HEK293 (cell line): ENCODE measurements around the gene NPPB.
A peak's percentile ranks its signal among the peaks of the same experiment; 100 is the strongest.

Source experiments
- CTCF ChIA-PET: fragments of 350-600 bp; formaldehyde crosslinking; extraction: SDS; loops from one replicate; lab custom pipeline; 2021; ENCODE audit warnings: antibody characterized with exemption; lab: Yijun Ruan, JAX
- POLR2A ChIA-PET: fragments of 300-600 bp; formaldehyde crosslinking; extraction: SDS; loops from one replicate; lab custom pipeline; 2020; ENCODE audit warnings: antibody characterized with exemption, inconsistent platforms; lab: Yijun Ruan, JAX
- H3K27ac ChIP-seq: fragments of 200-500 bp; sonication (Bioruptor generic); 2 replicates; pipeline ENCODE4 v1.5.1; 2014; ENCODE audit warnings: low read depth, low read length, control low read depth, inconsistent platforms; ENCODE audit errors: extremely low read depth
- H3K36me3 ChIP-seq, 2 experiments: fragments of 200-500 bp in 1 of 2; sonication (Bioruptor generic) in 1 of 2; 1 replicate in 1 of 2; 2 replicates in 1 of 2; pipeline ENCODE4 v1.5.1; 2014 to 2017; ENCODE audit warnings: inconsistent platforms in 2 of 2, low read length in 2 of 2; ENCODE audit not compliant: control insufficient read depth in 2 of 2, insufficient read depth in 1 of 2
- H3K4me1 ChIP-seq: fragments of 200-500 bp; sonication (Bioruptor generic); 2 replicates; pipeline ENCODE4 v1.5.1; 2014; ENCODE audit warnings: mild to moderate bottlenecking, low read length, inconsistent platforms; ENCODE audit not compliant: control insufficient read depth, insufficient read depth
- H3K4me3 ChIP-seq: 2 replicates; pipeline ENCODE4 v1.5.1; 2011; ENCODE audit warnings: low read depth, mild to moderate bottlenecking, control low read depth, low read length, moderate library complexity
- H3K9me3 ChIP-seq: fragments of 200-500 bp; sonication (Bioruptor generic); 2 replicates; pipeline ENCODE4 v1.5.1; 2014; ENCODE audit warnings: low read depth, low read length, inconsistent platforms; ENCODE audit not compliant: control insufficient read depth, insufficient read depth
- BCL11A ChIP-seq: fragments of 450-650 bp; formaldehyde crosslinking; IDR thresholded peaks from 2 replicates; pipeline ENCODE4 v1.5.1; 2016; ENCODE audit warnings: low read depth, missing biosample characterization, missing genetic modification characterization
- FEZF1 ChIP-seq: fragments of 450-650 bp; formaldehyde crosslinking; IDR thresholded peaks from 2 replicates; pipeline ENCODE4 v1.5.1; 2016; ENCODE audit warnings: missing biosample characterization, missing genetic modification characterization
- RBAK ChIP-seq: fragments of 450-650 bp; formaldehyde crosslinking; IDR thresholded peaks from 2 replicates; pipeline ENCODE4 v1.5.1; 2016; ENCODE audit warnings: missing biosample characterization, missing genetic modification characterization
- ZFP37 ChIP-seq: fragments of 450-650 bp; formaldehyde crosslinking; IDR thresholded peaks from 2 replicates; pipeline ENCODE4 v1.5.1; 2016; ENCODE audit warnings: missing biosample characterization, missing genetic modification characterization
- ZIC2 ChIP-seq: fragments of 450-650 bp; formaldehyde crosslinking; IDR thresholded peaks from 2 replicates; pipeline ENCODE4 v1.5.1; 2016; ENCODE audit warnings: missing biosample characterization, missing genetic modification characterization
- ZNF121 ChIP-seq: fragments of 450-650 bp; formaldehyde crosslinking; IDR thresholded peaks from 2 replicates; pipeline ENCODE4 v1.5.1; 2016; ENCODE audit warnings: missing biosample characterization, missing genetic modification characterization
- ZNF132 ChIP-seq: fragments of 450-650 bp; formaldehyde crosslinking; IDR thresholded peaks from 2 replicates; pipeline ENCODE4 v1.5.1; 2017; ENCODE audit warnings: missing biosample characterization, missing genetic modification characterization, borderline replicate concordance
- ZNF266 ChIP-seq: fragments of 450-650 bp; formaldehyde crosslinking; IDR thresholded peaks from 2 replicates; pipeline ENCODE4 v1.5.1; 2016; ENCODE audit warnings: missing biosample characterization, missing genetic modification characterization, low read depth
- ZNF341 ChIP-seq: fragments of 450-650 bp; formaldehyde crosslinking; IDR thresholded peaks from 2 replicates; pipeline ENCODE4; 2016; ENCODE audit warnings: low read depth, missing biosample characterization, missing genetic modification characterization
- ZNF501 ChIP-seq: fragments of 450-650 bp; formaldehyde crosslinking; IDR thresholded peaks from 2 replicates; pipeline ENCODE4 v1.5.1; 2016; ENCODE audit warnings: missing biosample characterization, missing genetic modification characterization
- ZNF629 ChIP-seq: fragments of 450-650 bp; formaldehyde crosslinking; IDR thresholded peaks from 2 replicates; pipeline ENCODE4 v1.5.1; 2017; ENCODE audit warnings: missing biosample characterization, missing genetic modification characterization
- TF ChIP-seq, protein P1 (sequence below): fragments of 450-650 bp; formaldehyde crosslinking; IDR thresholded peaks from 2 replicates; pipeline ENCODE4 v1.5.1; 2016; ENCODE audit warnings: missing biosample characterization, missing genetic modification characterization
- TF ChIP-seq, protein P2 (sequence below): fragments of 450-650 bp; formaldehyde crosslinking; IDR thresholded peaks from 2 replicates; pipeline ENCODE4 v1.5.1; 2016; ENCODE audit warnings: missing biosample characterization, missing genetic modification characterization
- TF ChIP-seq, protein P3 (sequence below): fragments of 450-650 bp; formaldehyde crosslinking; conservative IDR thresholded peaks from 2 replicates; pipeline ENCODE4 v1.5.1; 2016; ENCODE audit warnings: low read depth, missing biosample characterization, missing genetic modification characterization
- TF ChIP-seq, protein P4 (sequence below): fragments of 450-650 bp; formaldehyde crosslinking; IDR thresholded peaks from 2 replicates; pipeline ENCODE4 v1.5.1; 2016; ENCODE audit warnings: missing biosample characterization, missing genetic modification characterization, borderline replicate concordance

The NPPB gene

DNA sequence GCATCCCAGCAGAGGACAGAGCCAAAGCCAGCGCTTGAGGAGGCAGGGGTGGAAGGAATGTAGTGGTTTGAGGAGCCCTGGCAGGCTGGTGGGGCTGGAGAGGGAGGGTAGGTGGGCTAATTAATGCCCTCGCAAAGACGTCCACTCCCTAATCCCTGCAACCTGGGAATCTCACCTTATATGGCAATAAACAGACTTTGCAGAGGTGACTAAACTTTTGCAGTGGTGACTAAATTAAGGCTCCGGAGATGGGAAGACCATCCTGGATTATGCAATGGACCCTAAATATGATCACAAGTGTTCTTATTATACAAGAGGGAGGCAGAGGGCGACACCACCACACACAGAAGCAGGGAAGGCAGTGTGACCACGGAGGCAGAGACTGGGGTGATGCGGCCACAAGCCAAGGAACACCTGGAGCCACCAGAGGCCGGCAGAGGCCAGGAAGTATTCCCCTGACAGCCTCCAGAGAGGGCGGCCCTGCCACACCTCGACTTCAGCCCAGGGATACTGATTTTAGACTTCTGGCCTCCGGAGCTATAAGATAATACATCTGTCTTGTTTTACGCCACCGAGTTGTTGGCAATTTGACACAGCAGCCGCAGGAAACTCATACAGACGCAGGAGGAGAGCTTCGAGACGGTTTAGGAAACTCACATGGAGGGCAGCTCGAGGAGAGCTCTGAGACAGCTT is 23.1 kb upstream of the NPPB start:
- H3K4me3 ChIP-seq: no peak overlapping the region
- CTCF ChIA-PET: interaction anchor here (1.0 to 1.5 kb wide), 3 partner anchors 11 to 36 kb away, joined by 4 to 9 read pairs (median 7); no protein-coding TSS in a partner anchor
- H3K36me3 ChIP-seq: no peaks in the 10 kb centered on the region
- TF ChIP-seq ZFP37 (tag by site-specific recombination) (no peak), BCL11A (tag by site-specific recombination) (no peak), ZNF266 (tag by site-specific recombination) (no peak), ZNF629 (tag by site-specific recombination) (no peak), FEZF1 (tag by site-specific recombination) (no peak), ZNF132 (no peak), RBAK (tag by site-specific recombination) (no peak)
- TF ChIP-seq, protein P1, sequence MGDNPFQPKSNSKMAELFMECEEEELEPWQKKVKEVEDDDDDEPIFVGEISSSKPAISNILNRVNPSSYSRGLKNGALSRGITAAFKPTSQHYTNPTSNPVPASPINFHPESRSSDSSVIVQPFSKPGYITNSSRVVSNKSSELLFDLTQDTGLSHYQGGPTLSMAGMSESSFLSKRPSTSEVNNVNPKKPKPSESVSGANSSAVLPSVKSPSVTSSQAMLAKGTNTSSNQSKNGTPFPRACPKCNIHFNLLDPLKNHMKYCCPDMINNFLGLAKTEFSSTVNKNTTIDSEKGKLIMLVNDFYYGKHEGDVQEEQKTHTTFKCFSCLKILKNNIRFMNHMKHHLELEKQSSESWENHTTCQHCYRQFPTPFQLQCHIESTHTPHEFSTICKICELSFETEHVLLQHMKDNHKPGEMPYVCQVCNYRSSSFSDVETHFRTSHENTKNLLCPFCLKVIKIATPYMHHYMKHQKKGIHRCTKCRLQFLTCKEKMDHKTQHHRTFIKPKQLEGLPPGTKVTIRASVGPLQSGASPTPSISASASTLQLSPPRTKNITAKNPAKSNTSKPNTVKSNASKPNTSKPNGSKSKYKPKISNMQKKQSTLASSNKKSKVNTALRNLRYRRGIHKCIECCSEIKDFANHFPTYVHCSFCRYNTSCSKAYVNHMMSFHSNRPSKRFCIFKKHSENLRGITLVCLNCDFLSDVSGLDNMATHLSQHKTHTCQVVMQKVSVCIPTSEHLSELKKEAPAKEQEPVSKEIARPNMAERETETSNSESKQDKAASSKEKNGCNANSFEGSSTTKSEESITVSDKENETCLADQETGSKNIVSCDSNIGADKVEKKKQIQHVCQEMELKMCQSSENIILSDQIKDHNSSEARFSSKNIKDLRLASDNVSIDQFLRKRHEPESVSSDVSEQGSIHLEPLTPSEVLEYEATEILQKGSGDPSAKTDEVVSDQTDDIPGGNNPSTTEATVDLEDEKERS (tag by site-specific recombination): no peak
- TF ChIP-seq, protein P2, sequence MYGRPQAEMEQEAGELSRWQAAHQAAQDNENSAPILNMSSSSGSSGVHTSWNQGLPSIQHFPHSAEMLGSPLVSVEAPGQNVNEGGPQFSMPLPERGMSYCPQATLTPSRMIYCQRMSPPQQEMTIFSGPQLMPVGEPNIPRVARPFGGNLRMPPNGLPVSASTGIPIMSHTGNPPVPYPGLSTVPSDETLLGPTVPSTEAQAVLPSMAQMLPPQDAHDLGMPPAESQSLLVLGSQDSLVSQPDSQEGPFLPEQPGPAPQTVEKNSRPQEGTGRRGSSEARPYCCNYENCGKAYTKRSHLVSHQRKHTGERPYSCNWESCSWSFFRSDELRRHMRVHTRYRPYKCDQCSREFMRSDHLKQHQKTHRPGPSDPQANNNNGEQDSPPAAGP: 0 out of 2 replicates have a peak, but pooled peaks have one; percentile 13
- H3K27ac ChIP-seq: no peak overlapping the region
- H3K4me1 ChIP-seq: no peaks in the 10 kb centered on the region
- no peaks in the 10 kb centered on the region for H3K9me3 ChIP-seq
- POLR2A ChIA-PET: interaction anchor here (1.9 kb wide), 1 partner anchor 27 kb away, joined by 8 read pairs; no protein-coding TSS in a partner anchor

DNA sequence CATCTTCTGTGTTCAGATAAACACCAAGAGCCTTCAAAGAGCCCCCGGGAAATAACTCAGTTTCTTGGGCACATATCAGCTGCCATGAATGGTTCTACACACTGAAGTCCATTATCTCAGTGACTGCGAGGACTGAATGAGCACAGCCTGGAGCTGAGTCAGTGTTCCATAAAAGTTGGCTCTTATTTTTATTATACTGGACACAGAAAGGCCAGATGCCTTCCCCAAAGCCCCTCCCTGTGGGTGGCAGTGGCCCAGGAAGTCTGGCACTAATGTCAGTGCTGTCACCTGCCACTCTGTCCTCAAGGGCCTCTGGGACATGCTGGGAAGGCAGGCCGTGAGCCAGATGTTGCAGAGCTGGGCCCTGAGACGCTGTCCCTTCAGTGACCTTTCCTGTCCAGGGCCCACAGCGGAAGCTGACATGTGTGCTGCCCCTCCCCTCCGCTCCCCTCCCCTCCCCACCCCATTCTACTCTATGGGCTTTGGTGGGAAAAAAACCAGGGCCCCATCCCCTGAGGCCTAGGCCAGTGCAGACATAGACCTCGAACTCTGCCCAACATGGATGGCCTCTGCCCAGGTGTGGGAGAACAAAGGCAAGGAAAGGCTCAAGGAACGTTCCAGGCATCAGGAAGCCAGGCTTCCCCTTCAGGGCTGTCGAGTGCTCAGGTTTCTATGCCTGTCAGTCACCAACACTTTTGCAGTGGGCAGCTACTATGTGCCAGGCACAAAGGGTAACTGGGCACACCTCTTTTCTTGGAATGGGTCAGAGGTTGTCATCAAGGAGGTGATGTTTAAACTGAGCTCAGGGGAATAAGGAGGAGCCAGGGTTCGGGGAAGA is 22.4 kb upstream of the NPPB start:
- H3K27ac ChIP-seq: no peak overlapping the region
- TF ChIP-seq ZNF341 (tag by site-specific recombination) (no peak), ZNF121 (tag by site-specific recombination) (no peak), ZIC2 (tag by site-specific recombination) (no peak), ZNF501 (no peak)
- TF ChIP-seq, protein P3, sequence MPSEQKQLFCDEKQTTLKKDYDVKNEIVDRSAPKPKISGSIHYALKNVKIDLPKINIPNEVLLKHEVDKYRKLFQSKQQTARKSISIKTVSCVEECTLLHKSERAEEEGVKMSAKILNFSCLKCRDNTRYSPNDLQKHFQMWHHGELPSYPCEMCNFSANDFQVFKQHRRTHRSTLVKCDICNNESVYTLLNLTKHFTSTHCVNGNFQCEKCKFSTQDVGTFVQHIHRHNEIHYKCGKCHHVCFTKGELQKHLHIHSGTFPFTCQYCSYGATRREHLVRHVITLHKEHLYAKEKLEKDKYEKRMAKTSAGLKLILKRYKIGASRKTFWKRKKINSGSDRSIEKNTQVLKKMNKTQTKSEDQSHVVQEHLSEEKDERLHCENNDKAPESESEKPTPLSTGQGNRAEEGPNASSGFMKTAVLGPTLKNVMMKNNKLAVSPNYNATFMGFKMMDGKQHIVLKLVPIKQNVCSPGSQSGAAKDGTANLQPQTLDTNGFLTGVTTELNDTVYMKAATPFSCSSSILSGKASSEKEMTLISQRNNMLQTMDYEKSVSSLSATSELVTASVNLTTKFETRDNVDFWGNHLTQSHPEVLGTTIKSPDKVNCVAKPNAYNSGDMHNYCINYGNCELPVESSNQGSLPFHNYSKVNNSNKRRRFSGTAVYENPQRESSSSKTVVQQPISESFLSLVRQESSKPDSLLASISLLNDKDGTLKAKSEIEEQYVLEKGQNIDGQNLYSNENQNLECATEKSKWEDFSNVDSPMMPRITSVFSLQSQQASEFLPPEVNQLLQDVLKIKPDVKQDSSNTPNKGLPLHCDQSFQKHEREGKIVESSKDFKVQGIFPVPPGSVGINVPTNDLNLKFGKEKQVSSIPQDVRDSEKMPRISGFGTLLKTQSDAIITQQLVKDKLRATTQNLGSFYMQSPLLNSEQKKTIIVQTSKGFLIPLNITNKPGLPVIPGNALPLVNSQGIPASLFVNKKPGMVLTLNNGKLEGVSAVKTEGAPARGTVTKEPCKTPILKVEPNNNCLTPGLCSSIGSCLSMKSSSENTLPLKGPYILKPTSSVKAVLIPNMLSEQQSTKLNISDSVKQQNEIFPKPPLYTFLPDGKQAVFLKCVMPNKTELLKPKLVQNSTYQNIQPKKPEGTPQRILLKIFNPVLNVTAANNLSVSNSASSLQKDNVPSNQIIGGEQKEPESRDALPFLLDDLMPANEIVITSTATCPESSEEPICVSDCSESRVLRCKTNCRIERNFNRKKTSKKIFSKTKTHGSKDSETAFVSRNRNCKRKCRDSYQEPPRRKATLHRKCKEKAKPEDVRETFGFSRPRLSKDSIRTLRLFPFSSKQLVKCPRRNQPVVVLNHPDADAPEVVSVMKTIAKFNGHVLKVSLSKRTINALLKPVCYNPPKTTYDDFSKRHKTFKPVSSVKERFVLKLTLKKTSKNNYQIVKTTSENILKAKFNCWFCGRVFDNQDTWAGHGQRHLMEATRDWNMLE (tag by site-specific recombination): no peak
- TF ChIP-seq, protein P4, sequence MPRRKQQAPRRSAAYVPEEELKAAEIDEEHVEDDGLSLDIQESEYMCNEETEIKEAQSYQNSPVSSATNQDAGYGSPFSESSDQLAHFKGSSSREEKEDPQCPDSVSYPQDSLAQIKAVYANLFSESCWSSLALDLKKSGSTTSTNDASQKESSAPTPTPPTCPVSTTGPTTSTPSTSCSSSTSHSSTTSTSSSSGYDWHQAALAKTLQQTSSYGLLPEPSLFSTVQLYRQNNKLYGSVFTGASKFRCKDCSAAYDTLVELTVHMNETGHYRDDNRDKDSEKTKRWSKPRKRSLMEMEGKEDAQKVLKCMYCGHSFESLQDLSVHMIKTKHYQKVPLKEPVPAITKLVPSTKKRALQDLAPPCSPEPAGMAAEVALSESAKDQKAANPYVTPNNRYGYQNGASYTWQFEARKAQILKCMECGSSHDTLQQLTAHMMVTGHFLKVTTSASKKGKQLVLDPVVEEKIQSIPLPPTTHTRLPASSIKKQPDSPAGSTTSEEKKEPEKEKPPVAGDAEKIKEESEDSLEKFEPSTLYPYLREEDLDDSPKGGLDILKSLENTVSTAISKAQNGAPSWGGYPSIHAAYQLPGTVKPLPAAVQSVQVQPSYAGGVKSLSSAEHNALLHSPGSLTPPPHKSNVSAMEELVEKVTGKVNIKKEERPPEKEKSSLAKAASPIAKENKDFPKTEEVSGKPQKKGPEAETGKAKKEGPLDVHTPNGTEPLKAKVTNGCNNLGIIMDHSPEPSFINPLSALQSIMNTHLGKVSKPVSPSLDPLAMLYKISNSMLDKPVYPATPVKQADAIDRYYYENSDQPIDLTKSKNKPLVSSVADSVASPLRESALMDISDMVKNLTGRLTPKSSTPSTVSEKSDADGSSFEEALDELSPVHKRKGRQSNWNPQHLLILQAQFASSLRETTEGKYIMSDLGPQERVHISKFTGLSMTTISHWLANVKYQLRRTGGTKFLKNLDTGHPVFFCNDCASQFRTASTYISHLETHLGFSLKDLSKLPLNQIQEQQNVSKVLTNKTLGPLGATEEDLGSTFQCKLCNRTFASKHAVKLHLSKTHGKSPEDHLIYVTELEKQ (tag by site-specific recombination): no peak
- ChIA-PET POLR2A (interaction anchor here (1.9 kb wide), 1 partner anchor 28 kb away, joined by 8 read pairs; no protein-coding TSS in a partner anchor), CTCF (interaction anchor here (1.5 kb wide), 1 partner anchor 13 kb away, joined by 7 read pairs; no protein-coding TSS in a partner anchor)
- no peaks in the 10 kb centered on the region for H3K36me3 ChIP-seq
- no peaks in the 10 kb centered on the region for H3K4me1 ChIP-seq
- no peak overlapping the region for H3K4me3 ChIP-seq
- H3K9me3 ChIP-seq: no peaks in the 10 kb centered on the region
